ENCODE results near the gene EXD2.

GRCh38 chr14:69284170-69284569, 92.9 kb downstream of the EXD2 start:
- TF ChIP-seq CTCF (IDR thresholded peaks at IDR 0.05; ENCODE audit: low read depth, low read length), result no peak
- no peak for TF ChIP-seq POLR2A (IDR thresholded peaks at IDR 0.05; ENCODE audit: extremely low read depth, insufficient read length)
- TF ChIP-seq, protein P1, sequence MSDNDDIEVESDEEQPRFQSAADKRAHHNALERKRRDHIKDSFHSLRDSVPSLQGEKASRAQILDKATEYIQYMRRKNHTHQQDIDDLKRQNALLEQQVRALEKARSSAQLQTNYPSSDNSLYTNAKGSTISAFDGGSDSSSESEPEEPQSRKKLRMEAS (IDR thresholded peaks at IDR 0.05; ENCODE audit: low read depth, low read length), result no peak
